IPS-NIHi11 (cell line): Measurements from ENCODE around the gene LEO1.
"Not testable (repeated sequence)": the region's sequence is repeated elsewhere in the genome, so short reads cannot be mapped to it uniquely, and the experiment has no call there.

ENCODE experiments used
- DNase-seq: peaks from one replicate; pipeline ENCODE4 v3.0.0; 2012; ENCODE audit warnings: mixed read lengths, low spot score

The LEO1 gene

GRCh38 chr15:52003710-52004109, 32.1 kb upstream of the LEO1 start:
- no peak for DNase-seq

DNA sequence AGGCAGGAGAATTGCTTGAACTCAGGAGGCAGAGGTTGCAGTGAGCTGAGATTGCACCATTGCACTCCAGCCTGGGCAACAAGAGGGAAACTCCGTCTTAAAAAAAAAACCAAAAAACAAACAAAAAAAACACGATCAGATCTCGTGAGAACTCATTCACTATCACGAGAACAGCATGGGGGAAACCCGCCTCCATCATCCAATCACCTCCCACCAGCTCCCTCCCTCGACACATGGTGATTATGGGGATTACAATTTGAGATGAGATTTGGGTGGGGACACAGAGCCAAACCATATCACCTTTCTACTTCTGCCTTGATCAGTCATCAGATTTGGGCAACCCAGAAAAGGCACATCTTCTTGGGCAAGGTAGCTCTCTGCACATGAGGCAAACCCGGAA, 31.5 kb upstream of the LEO1 start:
- DNase-seq: not testable (repeated sequence)

- no peak for DNase-seq
Measured at GRCh38 chr15:52002351-52002750, 30.8 kb upstream of the LEO1 start.

- no peak for DNase-seq
Measured at GRCh38 chr15:51992953-51993352, 21.4 kb upstream of the LEO1 start.

- DNase-seq: no peak
Measured at GRCh38 chr15:51991141-51991540, 19.6 kb upstream of the LEO1 start.

GRCh38 chr15:51982770-51983103, 11.2 kb upstream of the LEO1 start:
- DNase-seq: no peak

DNA sequence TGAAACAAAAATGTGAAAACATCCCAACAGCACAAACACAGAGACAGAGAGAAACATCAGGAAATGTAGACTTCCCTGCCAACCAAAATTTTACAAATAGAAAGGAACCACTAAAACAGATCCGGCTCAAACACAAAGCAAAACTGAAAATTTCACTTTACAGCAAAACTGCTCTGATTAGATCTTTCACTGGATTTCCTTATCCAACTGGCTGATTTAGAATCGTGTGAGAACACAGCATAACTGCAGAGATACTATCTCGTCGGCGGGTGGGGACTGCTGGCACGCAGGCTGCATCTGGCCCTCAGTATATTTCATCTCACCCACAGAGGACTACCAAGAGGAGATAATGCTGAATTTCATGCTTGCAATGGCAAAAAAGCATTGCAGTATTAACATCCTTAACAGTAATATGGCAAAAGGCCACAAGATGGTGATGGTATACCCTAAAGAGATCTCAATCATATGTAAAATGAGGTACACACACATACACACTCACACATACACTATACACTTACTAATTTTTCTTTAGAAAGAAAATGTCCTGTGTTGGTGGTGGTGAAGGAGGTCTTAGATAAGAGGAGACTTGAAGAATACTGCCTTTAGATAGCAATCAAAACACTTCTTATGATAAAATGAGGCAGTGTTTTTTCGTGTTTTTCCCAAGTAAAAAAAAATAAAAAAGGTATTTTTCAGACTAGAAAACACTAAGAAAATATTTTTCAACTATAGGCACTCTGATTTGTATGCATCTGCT, 10.6 kb upstream of the LEO1 start:
- peak; percentile 23 for DNase-seq

- DNase-seq: no peak
Measured at GRCh38 chr15:51973775-51974174, 2.2 kb upstream of the LEO1 start.

GRCh38 chr15:51973220-51973619, 1.6 kb upstream of the LEO1 start:
- DNase-seq: no peak

- DNase-seq: no peak
Measured at GRCh38 chr15:51971032-51971374, 575 bp downstream of the LEO1 start.

GRCh38 chr15:51970132-51970817, 1.3 kb downstream of the LEO1 start:
- DNase-seq: no peak

DNA sequence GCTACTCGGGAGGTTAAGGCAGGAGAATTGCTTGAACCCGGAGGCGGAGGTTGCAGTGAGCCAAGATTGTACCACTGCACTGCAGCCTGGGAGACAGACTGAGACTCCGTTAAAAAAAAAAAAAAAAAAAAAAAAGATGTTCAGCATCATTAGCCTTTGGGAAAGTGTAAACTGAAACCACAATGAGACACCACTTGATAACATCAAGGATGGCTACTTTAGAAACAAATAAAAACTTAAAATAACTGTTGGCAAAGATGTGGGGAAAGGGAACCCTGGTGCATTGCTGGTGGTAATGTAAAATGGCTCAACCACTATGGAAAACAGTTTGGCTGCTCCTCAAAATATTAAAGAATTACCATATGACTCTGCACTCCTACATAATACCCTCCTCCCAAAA, 1.9 kb downstream of the LEO1 start:
- no peak for DNase-seq

DNA sequence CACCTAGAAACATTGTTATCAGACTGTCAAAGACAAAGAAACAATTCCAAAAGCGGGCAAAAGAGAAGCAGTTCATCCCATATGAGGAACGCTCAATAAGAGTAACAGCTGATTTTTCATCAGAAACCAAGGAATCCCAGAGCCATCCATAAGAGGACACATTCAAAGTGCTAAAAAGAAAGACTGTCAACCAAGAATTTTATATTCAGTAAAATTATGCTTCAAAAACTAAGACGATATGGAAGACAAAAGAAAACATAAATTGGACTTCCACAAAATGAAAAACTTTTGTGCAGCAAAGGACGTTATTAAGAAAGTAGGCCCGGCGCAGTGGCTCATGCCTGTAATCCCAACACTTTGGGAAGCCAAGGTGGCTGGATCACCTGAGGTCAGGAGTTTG, 4.0 kb downstream of the LEO1 start:
- no peak for DNase-seq

DNA sequence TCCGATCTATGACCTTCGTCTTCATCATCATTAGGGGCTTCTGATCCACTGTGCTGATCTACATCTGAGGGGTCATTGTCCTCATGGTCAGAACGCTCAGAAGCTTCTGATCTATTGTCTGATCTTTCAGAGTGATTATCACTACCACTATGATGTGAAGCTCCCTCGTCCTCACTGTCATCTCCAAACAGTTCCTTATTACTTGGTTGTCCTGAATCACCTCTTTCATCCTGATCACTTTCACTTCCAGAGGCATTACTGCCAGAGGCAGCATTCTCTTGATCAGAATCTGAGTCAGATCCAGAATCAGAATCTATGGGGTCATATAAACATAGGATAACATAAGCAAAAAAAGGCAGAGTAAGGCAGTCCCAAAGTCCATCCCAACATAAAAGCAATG, 5.4 kb downstream of the LEO1 start:
- no peak for DNase-seq

DNA sequence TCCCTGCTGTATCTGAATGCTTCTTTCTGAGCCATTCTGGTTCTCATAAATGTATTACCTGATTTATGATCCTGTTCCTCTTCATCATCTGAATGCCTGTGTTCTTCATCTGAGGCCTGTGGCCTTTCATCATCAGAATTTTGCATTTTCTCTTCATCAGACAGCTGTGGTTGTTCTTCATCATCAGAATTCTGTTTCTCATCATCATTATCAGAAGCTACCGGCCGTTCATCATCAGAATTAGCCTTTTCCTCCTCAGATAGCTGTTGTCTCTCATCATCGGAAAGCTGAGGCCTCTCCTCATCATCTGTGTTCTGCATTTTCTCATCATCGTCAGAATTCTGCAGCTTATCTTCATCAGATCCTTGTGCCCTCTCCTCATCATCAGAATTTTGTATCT, 5.9 kb downstream of the LEO1 start:
- DNase-seq: no peak

DNA sequence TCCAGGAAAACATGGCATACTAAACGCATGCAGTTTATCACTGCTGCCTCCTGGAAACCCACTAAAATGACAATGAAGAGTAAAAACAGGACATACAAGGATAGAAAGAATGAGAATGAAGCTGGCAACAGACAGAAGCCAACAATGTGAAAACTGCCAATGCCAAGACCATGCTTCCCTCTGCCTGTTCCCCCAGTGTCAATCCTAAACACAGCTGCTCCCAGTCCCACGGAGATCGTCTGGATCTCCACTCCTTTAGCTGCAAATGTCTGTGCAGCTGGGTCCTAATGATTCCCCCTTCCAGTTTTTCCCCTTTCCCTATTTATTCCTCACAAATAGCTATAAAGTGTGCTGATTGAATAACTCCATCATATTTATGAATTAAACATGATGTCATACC, 16.1 kb downstream of the LEO1 start:
- DNase-seq: no peak

GRCh38 chr15:51952805-51953204, 18.8 kb downstream of the LEO1 start:
- DNase-seq: no peak

GRCh38 chr15:51947124-51947523, 24.5 kb downstream of the LEO1 start:
- no peak for DNase-seq

GRCh38 chr15:51939216-51939615, 32.4 kb downstream of the LEO1 start:
- DNase-seq: no peak

GRCh38 chr15:51938286-51938685, 33.3 kb downstream of the LEO1 start:
- DNase-seq: no peak

- peak; percentile 18 for DNase-seq
Measured at GRCh38 chr15:51936105-51936478, 35.5 kb downstream of the LEO1 start.

DNA sequence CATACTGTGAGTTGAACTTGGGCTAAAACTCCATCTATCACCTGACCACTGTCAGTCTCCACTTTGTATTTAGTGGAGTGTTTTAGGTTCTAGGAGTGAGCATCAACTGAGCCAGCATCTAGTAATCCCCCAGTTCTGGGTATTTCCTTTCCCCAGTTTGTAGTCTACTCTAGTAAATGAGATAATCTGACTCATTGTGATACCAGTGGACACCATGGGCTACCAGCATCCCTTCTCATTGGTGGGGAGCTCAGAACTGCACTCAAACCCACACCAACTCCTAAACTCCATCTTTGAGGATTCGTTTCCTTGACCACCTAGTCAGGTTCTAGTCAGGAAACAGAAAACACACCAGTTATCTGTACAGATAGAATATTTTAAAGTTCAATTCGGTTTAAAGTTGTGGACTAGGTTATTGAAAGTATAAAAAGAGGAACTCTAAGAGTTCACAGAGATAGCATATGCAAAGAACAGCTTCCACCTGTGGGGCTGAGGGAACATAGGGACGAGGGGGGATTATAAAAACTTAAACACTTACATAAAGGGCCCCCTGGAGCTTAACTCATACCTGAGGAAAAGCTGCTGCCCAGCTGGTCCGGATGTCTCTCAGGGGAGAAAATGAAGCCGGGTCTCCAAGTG, 36.0 kb downstream of the LEO1 start:
- no peak for DNase-seq

DNA sequence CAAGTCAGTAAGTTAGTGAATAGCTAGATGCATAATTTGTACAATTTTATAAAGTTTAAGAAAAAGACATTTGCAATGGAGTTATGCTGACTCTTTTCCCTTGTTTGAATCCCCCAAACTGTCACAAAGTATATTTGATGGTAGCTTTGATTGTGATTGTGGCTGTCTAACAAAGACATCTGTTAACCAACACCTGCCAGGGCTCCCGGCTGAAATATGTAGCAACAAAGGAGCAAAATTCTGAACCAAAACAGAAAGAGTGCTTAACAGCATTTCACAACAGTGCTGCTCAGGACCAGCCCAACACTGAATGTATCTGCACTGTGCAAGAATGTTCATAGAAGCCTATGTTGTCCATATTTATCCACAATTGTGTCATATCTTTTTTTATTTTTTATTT, 39.4 kb downstream of the LEO1 start:
- DNase-seq: no peak

- DNase-seq: no peak
Measured at GRCh38 chr15:51931638-51932037, 39.9 kb downstream of the LEO1 start.
